ENCODE measurements around the gene SPRYD7.

Gene SPRYD7

GRCh38 chr13:49904729-49905456 is 31.2 kb downstream of the SPRYD7 start:
- DNase-seq (ENCODE audit: extremely low read depth, low read depth) = no peak
- TF ChIP-seq, protein P1, sequence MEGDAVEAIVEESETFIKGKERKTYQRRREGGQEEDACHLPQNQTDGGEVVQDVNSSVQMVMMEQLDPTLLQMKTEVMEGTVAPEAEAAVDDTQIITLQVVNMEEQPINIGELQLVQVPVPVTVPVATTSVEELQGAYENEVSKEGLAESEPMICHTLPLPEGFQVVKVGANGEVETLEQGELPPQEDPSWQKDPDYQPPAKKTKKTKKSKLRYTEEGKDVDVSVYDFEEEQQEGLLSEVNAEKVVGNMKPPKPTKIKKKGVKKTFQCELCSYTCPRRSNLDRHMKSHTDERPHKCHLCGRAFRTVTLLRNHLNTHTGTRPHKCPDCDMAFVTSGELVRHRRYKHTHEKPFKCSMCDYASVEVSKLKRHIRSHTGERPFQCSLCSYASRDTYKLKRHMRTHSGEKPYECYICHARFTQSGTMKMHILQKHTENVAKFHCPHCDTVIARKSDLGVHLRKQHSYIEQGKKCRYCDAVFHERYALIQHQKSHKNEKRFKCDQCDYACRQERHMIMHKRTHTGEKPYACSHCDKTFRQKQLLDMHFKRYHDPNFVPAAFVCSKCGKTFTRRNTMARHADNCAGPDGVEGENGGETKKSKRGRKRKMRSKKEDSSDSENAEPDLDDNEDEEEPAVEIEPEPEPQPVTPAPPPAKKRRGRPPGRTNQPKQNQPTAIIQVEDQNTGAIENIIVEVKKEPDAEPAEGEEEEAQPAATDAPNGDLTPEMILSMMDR (IDR thresholded peaks at IDR 0.05; ENCODE audit: low read depth, low read length) = no peak

DNA sequence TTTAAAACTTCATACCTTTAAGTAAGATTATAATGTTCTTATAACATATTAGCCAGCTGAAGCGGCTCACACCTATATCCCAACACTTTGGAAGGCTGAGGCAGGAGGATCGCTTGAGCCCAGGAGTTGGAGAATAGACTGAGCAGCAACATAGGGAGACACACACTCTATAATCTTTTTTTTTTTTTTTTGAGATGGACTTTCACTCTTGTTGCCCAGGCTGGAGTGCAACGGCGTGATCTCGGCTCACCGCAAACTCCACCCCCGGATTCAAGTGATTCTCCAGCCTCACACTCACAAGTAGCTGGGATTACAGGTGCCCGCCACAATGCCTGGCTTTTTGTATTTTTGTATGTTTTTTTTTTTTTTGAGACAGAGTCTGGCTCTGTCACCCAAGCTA is 37.3 kb downstream of the SPRYD7 start:
- no peak for DNase-seq (ENCODE audit: extremely low read depth, low read depth)
- TF ChIP-seq, protein P1 (IDR thresholded peaks at IDR 0.05; ENCODE audit: low read depth, low read length) = no peak

DNA sequence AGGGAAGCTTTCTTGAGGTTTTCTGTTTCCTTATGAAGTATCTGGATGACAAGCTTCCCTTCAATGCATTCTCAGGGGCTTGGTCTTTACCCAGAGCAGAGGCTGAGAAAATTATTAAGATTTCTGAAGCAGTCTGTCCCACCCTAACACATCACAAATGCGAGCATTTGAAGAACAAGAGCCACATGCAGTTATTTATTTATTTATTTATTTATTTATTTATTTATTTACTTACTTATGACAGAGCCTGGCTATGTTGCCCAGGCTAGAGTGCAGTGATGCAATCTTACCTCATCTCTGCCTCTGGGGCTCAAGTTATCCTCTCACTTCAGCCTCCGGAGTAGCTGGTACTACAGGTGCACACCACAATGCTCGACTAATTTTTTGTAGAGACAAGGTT is 38.4 kb downstream of the SPRYD7 start:
- DNase-seq (ENCODE audit: extremely low read depth, low read depth) = no peak
- TF ChIP-seq, protein P1 (IDR thresholded peaks at IDR 0.05; ENCODE audit: low read depth, low read length) = no peak

DNA sequence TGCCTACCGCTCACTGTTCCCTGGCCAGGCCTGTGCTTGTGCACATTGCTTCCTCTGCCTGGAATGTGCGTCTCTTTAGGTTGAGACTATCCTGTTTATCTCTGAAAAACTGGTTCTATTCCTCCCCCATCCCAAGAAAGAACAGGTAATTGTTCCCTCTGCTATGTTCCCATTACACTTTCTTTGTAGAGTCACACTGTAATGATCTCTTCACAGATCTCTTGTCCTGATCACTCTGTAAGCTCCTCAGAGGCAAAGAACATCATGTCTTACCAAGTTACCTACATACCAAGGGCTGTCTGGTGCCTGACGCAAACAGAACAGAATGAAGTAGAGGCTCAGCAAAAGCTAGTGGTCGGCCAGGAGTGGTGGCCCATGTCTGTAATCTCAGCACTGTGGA is 40.3 kb downstream of the SPRYD7 start:
- TF ChIP-seq, protein P1 (IDR thresholded peaks at IDR 0.05; ENCODE audit: low read depth, low read length) = no peak
- no peak for DNase-seq (ENCODE audit: extremely low read depth, low read depth)

GRCh38 chr13:49893591-49893990 is 42.5 kb downstream of the SPRYD7 start:
- no peak for DNase-seq (ENCODE audit: extremely low read depth, low read depth)
- TF ChIP-seq, protein P1 (IDR thresholded peaks at IDR 0.05; ENCODE audit: low read depth, low read length) = no peak

DNA sequence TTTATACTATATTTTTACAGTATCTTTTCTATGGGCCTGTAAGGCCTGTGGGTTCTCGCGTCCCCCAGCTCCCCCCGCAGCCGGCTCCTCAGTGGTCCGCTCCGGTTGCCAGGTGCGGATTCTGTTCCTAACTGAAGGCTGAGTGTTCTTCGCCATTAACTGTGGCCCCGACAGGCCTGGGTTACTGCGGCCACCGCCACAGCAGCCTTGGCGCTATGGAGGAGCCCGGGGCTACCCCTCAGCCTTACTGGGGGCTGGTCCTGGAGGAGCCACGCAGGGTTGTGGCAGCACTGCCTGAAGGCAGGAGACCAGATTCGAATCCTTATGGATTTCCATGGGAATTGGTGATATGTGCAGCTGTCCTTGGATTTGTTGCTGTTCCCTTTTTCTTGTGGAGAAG is 45.8 kb downstream of the SPRYD7 start:
- TF ChIP-seq, protein P1 (IDR thresholded peaks at IDR 0.05; ENCODE audit: low read depth, low read length) = no peak
- no peak for DNase-seq (ENCODE audit: extremely low read depth, low read depth)

GRCh38 chr13:49878682-49879081 is 57.5 kb downstream of the SPRYD7 start:
- TF ChIP-seq, protein P1 (IDR thresholded peaks at IDR 0.05; ENCODE audit: low read depth, low read length) = no peak
- DNase-seq (ENCODE audit: extremely low read depth, low read depth) = no peak

Data from AG09319 (cell line).